Measurements from ENCODE around the gene ARHGEF10L.
"Not testable (repeated sequence)": the region's sequence is repeated elsewhere in the genome, so short reads cannot be mapped to it uniquely, and the experiment has no call there.

- not testable (repeated sequence) for TF ChIP-seq POLR2A, POLR2AphosphoS5, EP300 (IDR thresholded peaks at IDR 0.05)
- TF ChIP-seq, protein P1, sequence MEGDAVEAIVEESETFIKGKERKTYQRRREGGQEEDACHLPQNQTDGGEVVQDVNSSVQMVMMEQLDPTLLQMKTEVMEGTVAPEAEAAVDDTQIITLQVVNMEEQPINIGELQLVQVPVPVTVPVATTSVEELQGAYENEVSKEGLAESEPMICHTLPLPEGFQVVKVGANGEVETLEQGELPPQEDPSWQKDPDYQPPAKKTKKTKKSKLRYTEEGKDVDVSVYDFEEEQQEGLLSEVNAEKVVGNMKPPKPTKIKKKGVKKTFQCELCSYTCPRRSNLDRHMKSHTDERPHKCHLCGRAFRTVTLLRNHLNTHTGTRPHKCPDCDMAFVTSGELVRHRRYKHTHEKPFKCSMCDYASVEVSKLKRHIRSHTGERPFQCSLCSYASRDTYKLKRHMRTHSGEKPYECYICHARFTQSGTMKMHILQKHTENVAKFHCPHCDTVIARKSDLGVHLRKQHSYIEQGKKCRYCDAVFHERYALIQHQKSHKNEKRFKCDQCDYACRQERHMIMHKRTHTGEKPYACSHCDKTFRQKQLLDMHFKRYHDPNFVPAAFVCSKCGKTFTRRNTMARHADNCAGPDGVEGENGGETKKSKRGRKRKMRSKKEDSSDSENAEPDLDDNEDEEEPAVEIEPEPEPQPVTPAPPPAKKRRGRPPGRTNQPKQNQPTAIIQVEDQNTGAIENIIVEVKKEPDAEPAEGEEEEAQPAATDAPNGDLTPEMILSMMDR (IDR thresholded peaks at IDR 0.05): not testable (repeated sequence)
Observed at GRCh38 chr1:17507200-17507599, 32.3 kb upstream of the ARHGEF10L start.
